T-cell (primary cell): ENCODE results near the gene RRP15. TPM values are rescaled to one million over a fixed set of nuclear protein-coding genes. Genes with fewer than 3 reads are reported as not detected.

Experiments
- ATAC-seq, 4 experiments: fragments of 200-7000 bp in 3 of 4; fragments of 150-1000 bp in 1 of 4; cut with Tn5 transposase; replicated peaks in 1 of 4; 1 replicate in 3 of 4; 2 replicates in 1 of 4; pipeline ENCODE4 v1.10.0; 2021; ENCODE audit warnings: moderate library complexity in 3 of 4, mild to moderate bottlenecking in 2 of 4, moderate number of reproducible peaks in 1 of 4
- CTCF ChIA-PET, 2 donors: fragments of 300-600 bp; sonication (Branson Sonifier 250); formaldehyde crosslinking; loops; one replicate each; lab custom pipeline; 2022; ENCODE audit warnings: antibody characterized with exemption in 2 of 2; lab: Charles Lee
- POLR2A ChIA-PET, 2 donors: fragments of 300-600 bp; sonication (Branson Sonifier 250); formaldehyde crosslinking; loops; one replicate each; lab custom pipeline; 2022; ENCODE audit warnings: antibody characterized with exemption in 2 of 2; lab: Charles Lee
- DNase-seq, 35 experiments: peaks; one replicate each; pipeline versions ENCODE4 v3.0.0 to v3.0.0-alpha.2; 2013 to 2023
- H3K27ac ChIP-seq: one replicate; pipeline ENCODE4 v1.5.1; 2013; ENCODE audit warnings: low read length
- H3K27me3 ChIP-seq, 2 experiments: replicated peaks in 1 of 2; 1 replicate in 1 of 2; 2 replicates in 1 of 2; pipeline versions ENCODE4 v1.6.1 to v1.7.0; 2013; ENCODE audit warnings: low read length in 1 of 2, mixed read lengths in 1 of 2; ENCODE audit not compliant: control insufficient read depth in 2 of 2, insufficient read depth in 2 of 2; ENCODE audit errors: extremely low read depth in 1 of 2
- H3K36me3 ChIP-seq, 2 donors: 1 replicate in 1 of 2; 2 replicates in 1 of 2; pipeline versions ENCODE4 v1.6.1 to v1.7.0; 2013; ENCODE audit warnings: low read length in 1 of 2; ENCODE audit not compliant: control insufficient read depth in 2 of 2, insufficient read depth in 1 of 2; ENCODE audit errors: extremely low read depth in 1 of 2
- H3K4me1 ChIP-seq, 2 experiments: 1 replicate in 1 of 2; 2 replicates in 1 of 2; pipeline versions ENCODE4 v1.6.1 to v1.7.0; 2013; ENCODE audit warnings: low read length in 2 of 2, mixed read lengths in 1 of 2; ENCODE audit not compliant: insufficient read depth in 2 of 2, control insufficient read depth in 1 of 2; ENCODE audit errors: extremely low read depth in 1 of 2
- H3K4me3 ChIP-seq, 2 donors: 1 replicate in 1 of 2; 2 replicates in 1 of 2; pipeline versions ENCODE4 v1.5.1 to v1.7.0; 2013; ENCODE audit warnings: mild to moderate bottlenecking in 2 of 2, low read length in 1 of 2, moderate library complexity in 1 of 2; ENCODE audit not compliant: control insufficient read depth in 1 of 2; ENCODE audit errors: extremely low read depth in 1 of 2
- H3K9me3 ChIP-seq: 2 replicates; pipeline ENCODE4 v1.7.0; 2013
- H3K27ac Mint-ChIP-seq, 2 donors: one replicate each; pipeline ENCODE4 v1.8.0; 2020 to 2021; ENCODE audit warnings: mild to moderate bottlenecking in 2 of 2, mixed read lengths in 2 of 2
- H3K27me3 Mint-ChIP-seq, 2 donors: one replicate each; pipeline ENCODE4 v1.8.0; 2021 to 2022; ENCODE audit warnings: mixed read lengths in 2 of 2
- H3K36me3 Mint-ChIP-seq: one replicate; pipeline ENCODE4 v1.8.0; 2021; ENCODE audit warnings: mixed read lengths
- H3K4me1 Mint-ChIP-seq, 3 donors: one replicate each; pipeline ENCODE4 v1.8.0; 2020 to 2022; ENCODE audit warnings: mixed read lengths in 3 of 3, mild to moderate bottlenecking in 1 of 3
- H3K4me3 Mint-ChIP-seq, 3 donors: one replicate each; pipeline ENCODE4 v1.8.0; 2020 to 2022; ENCODE audit warnings: mild to moderate bottlenecking in 3 of 3, mixed read lengths in 3 of 3, moderate library complexity in 3 of 3
- H3K9me3 Mint-ChIP-seq, 3 donors: one replicate each; pipeline ENCODE4 v1.8.0; 2020 to 2022; ENCODE audit warnings: mixed read lengths in 3 of 3
- WGBS: methylation state at CpG from one replicate; pipeline ENCODE4 v1.1.5; 2013; ENCODE audit warnings: missing lambda C conversion rate; ENCODE audit not compliant: insufficient coverage; 5-methylcytosine and 5-hydroxymethylcytosine counted together
- total RNA-seq, 35 experiments: library from RNA in 6 of 35; stranded (reverse) in 6 of 35; fragments of 120-200 nt in 1 of 35; gene quantifications; one replicate each; pipeline versions ENCODE4 v1.2.1 to v1.2.4 and lab custom pipeline; 2013 to 2026

RRP15 gene
- total RNA-seq, 5 donors from 2014 or later (not counting 1 experiment from before 2014, with no cell fraction given) = 11.7 to 20.9 (median 17.0) TPM

DNA sequence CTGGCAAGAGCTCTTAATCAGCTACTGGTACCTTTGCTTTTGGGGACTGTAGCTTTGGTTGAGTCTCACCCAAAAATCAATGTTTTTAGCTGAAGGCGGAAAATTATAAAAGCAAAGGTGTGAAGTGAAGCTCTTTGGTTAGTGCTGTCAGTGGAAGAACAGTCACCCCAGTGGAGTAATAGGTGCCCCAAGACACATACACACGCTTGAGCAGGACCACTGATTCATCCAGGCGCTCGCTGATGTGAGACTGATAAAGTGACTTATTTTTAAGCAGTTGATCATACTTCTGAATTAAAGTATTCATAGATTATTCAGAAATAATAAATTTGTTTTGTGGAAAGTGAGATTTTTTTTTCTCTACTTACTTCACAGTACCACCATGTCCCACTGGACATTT, 97.2 kb downstream of the RRP15 start:
- Mint-ChIP-seq H3K4me3 (no peak overlapping the region), H3K9me3 (no peaks in the 10 kb centered on the region), H3K36me3 (no peaks in the 10 kb centered on the region), H3K27ac (no peak overlapping the region), H3K27me3 (peaks cover 26 to 27% of the 10 kb centered on the region in 2 donors), H3K4me1 (peaks cover 4 to 6% (median 5%) of the 10 kb centered on the region in 3 donors)
- H3K27me3 ChIP-seq = peaks cover 0 to 16% of the 10 kb centered on the region in 2 experiments
- no peak overlapping the region for H3K27ac ChIP-seq
- no peaks in the 10 kb centered on the region for H3K9me3 ChIP-seq
- no peaks in the 10 kb centered on the region for H3K36me3 ChIP-seq
- no CpG with 5 or more reads among the region's 4 CpGs for WGBS
- no peak for ATAC-seq
- DNase-seq = no peak
- POLR2A ChIA-PET = no interaction called here
- no peak overlapping the region for H3K4me3 ChIP-seq
- peaks cover 0 to 3% of the 10 kb centered on the region in 2 experiments for H3K4me1 ChIP-seq
- CTCF ChIA-PET = no interaction called here

DNA sequence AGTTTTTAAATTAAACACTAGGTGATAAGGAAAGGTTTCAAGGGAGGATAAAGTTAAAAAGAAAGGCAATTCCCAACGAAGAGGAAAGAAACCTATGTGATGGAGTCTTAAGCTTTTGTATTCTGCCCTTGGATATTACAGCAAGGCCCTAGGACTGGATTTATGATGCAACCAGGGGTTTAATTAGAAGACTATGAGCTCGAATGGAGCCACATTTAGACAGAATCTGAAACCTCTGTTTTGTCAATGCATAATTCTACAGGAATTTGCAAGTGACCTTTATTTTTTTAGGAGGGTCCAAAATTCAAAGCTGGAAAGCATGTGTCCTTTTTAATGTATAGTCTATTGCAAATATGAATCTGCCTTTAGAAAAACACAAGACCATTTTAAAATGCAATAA, 98.0 kb downstream of the RRP15 start:
- ChIA-PET CTCF (no interaction called here), POLR2A (no interaction called here)
- Mint-ChIP-seq H3K9me3 (no peaks in the 10 kb centered on the region), H3K4me1 (no peaks in the 10 kb centered on the region), H3K4me3 (no peak overlapping the region), H3K27ac (no peak overlapping the region), H3K27me3 (peaks cover 27 to 29% of the 10 kb centered on the region in 2 donors), H3K36me3 (no peaks in the 10 kb centered on the region)
- 20% methylated on average over 1 of the region's 2 CpGs for WGBS
- Histone ChIP-seq H3K9me3 (no peaks in the 10 kb centered on the region), H3K27ac (no peak overlapping the region), H3K4me1 (no peaks in the 10 kb centered on the region), H3K4me3 (no peak overlapping the region), H3K27me3 (peaks cover 0 to 15% of the 10 kb centered on the region in 2 experiments), H3K36me3 (no peaks in the 10 kb centered on the region)
- no peak for DNase-seq
- ATAC-seq = no peak

DNA sequence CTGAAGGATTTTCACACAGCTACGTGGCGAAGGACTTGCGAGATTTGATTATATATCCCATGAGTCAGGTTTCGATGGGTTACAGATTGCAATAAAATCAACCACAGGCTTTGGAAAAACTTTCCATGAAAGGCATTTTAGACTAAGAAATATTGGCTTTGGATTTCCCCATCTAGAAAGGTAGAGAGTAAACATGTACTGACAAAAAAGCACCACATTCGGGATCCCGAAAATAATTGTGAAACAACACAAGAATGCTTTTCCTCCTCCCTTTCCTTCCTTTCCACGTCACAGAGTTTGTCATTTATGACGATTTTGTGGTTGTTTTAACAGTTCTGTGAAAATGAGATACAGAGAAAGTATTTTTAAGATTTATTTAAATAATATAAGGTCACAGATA, 98.6 kb downstream of the RRP15 start:
- H3K36me3 Mint-ChIP-seq = no peaks in the 10 kb centered on the region
- H3K4me3 ChIP-seq = no peak overlapping the region
- POLR2A ChIA-PET = no interaction called here
- H3K9me3 ChIP-seq = no peaks in the 10 kb centered on the region
- no peak overlapping the region for H3K4me3 Mint-ChIP-seq
- H3K4me1 ChIP-seq = no peaks in the 10 kb centered on the region
- H3K9me3 Mint-ChIP-seq = no peaks in the 10 kb centered on the region
- no peaks in the 10 kb centered on the region for H3K4me1 Mint-ChIP-seq
- ATAC-seq (no peak), DNase-seq (no peak)
- no CpG with 5 or more reads among the region's 8 CpGs for WGBS
- no peaks in the 10 kb centered on the region for H3K36me3 ChIP-seq
- H3K27ac ChIP-seq = no peak overlapping the region
- H3K27me3 Mint-ChIP-seq = peaks cover 28 to 32% of the 10 kb centered on the region in 2 donors
- no peak overlapping the region for H3K27ac Mint-ChIP-seq
- CTCF ChIA-PET = no interaction called here
- peaks cover 0 to 10% of the 10 kb centered on the region in 2 experiments for H3K27me3 ChIP-seq

GRCh38 chr1:218384581-218384993, 99.5 kb downstream of the RRP15 start:
- Mint-ChIP-seq H3K9me3 (no peaks in the 10 kb centered on the region), H3K4me3 (no peak overlapping the region), H3K4me1 (no peaks in the 10 kb centered on the region), H3K36me3 (no peaks in the 10 kb centered on the region), H3K27me3 (peaks cover 33% of the 10 kb centered on the region in 2 donors), H3K27ac (no peak overlapping the region)
- H3K27me3 ChIP-seq = peaks cover 0 to 9% of the 10 kb centered on the region in 2 experiments
- CTCF ChIA-PET = no interaction called here
- no peak for ATAC-seq
- POLR2A ChIA-PET = no interaction called here
- H3K27ac ChIP-seq = no peak overlapping the region
- H3K4me3 ChIP-seq = no peak overlapping the region
- H3K4me1 ChIP-seq = no peaks in the 10 kb centered on the region
- WGBS = 74% methylated on average over 3 of the region's 6 CpGs
- no peaks in the 10 kb centered on the region for H3K36me3 ChIP-seq
- no peaks in the 10 kb centered on the region for H3K9me3 ChIP-seq
- no peak for DNase-seq

Other genes with a start within 250 kb of the RRP15 start
- under 1 TPM in 3 of 5 donors, not detected in 2; 0.06 to 0.23 (median 0.23) TPM for gene TGFB2, start 60.0 kb downstream of the RRP15 start, total RNA-seq